Islet of Langerhans (tissue), 1 donor: ENCODE data around the gene OMG.
"Not testable (repeated sequence)": the region's sequence is repeated elsewhere in the genome, so short reads cannot be mapped to it uniquely, and the experiment has no call there.

Source experiments
- FAIRE-seq: peaks from one replicate; lab custom pipeline; 2011; peaks lifted over from hg19 to GRCh38; lab: Jason Lieb, UNC

The OMG gene

DNA sequence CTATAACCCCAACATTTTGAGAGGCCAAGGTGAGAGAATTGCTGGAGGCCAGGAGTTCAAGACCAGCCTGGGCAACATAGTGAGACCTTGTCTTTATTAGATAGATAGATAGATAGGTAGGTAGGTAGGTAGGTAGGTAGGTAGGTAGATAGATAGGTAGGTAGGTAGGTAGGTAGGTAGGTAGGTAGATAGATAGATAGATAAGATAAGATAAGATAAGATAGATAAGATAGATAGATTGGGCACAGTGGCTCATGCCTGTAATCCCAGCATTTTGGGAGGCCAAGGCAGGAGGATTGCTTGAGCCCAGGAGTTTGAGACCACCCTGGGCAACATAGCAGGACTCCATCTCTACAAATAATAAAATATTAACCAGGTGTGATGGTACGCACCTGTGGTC is 34.1 kb downstream of the OMG start:
- FAIRE-seq = not testable (repeated sequence)

DNA sequence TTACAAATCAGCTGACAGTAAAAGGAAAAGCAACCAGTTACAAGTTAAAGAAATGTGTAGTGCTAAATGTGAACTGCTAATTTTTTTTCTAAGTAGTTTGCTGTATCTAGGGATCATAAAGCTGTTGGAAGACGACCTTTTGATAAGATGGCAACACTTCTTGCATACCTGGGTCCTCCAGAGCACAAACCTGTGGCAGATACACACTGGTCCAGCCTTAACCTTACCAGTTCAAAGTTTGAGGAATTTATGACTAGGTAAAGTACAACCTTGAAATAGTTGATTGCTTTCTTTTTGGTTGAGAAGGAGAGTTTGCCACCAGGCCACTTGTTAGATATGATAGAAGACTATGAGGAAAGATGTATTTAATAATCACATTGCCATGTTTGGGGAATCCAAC is 35.4 kb downstream of the OMG start:
- no peak for FAIRE-seq

DNA sequence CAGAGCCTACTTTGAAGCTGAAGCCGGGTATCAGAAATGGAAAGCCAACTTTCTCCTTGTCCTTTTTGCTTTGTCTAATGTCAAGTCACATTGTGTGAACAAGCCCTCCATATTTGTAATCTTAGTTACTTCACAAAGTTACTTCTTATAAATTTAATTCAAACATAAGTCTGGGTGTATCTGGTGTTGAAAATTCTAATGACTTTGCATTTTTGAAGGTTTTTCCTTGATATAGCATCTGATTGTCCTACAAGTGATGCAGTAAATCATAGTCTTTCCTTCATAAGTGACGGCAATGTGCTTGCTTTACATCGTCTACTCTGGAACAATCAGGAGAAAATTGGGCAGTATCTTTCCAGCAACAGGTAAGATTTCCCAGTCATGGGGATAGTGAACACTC is 36.9 kb downstream of the OMG start:
- no peak for FAIRE-seq

DNA sequence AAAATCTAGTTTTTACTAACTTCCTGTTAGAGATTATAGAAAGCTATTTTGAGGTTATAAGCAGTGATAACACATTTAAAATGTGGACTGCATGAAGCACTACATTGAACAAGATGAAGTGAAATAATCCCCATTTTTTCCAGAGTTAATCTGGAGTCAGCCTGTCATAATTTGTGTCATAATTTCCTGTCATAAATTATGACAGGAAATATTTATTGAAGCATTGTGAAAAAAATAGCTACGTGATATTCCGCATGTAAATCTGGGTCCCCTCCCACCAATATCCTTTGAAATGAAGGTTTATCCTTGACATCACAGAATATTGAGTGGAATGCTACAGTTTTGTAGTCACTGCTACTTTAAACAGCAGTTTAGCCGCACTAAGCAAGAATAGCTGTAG is 40.1 kb downstream of the OMG start:
- no peak for FAIRE-seq

DNA sequence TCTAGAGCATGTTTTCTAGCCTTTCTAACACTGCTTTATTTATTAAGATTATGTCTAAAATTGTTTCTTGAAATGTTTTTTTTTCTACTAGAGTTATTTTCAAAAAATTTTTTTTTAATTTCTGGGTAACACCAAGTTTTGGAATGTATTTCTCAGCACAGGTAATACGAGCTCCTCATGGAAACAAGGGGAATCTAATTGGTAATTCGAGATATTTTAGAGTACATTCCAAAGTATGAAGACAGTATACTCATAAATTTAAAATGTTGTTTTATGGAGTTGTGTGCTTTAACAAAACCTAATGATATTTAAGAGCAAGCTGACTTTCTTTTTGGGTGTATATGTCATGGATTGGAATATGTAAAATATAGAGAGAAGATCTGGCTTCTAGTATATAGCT is 42.4 kb downstream of the OMG start:
- FAIRE-seq = no peak

DNA sequence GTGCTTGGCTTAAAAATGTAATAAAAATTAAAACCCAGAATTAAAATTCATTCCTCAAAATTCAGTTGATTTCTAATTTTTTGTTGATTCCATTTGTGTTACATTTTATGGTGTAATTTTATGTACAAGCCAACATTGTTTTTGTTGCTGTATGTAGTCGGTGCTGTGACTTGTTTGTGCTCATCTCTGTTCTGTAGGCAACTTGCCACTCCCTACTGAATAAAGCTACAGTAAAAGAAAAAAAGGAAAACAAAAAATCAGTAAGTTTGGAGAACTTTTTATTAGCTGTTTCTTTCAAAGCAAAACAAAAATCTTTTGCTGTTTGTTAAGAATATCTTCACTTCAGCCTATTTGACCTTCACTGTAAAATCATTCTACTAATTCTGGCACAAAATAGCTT is 44.3 kb downstream of the OMG start:
- FAIRE-seq = no peak

DNA sequence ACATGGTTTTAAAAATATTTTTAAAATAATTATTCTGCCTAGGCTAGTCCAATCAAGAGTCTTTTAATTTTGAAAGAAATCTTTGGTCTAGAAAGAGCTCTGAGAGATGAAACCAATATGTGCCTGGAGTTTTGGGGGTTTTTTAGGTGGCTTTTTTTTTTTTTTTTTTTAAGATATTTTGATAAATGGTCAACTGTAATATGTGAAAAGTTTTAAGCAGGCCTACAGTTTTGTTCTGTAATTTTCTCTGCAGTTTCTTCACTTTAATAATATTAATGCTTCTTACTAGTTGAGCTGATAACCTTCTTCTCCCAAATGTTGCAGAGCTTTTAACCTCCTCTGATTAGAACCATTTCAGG is 45.1 kb downstream of the OMG start:
- FAIRE-seq = no peak

DNA sequence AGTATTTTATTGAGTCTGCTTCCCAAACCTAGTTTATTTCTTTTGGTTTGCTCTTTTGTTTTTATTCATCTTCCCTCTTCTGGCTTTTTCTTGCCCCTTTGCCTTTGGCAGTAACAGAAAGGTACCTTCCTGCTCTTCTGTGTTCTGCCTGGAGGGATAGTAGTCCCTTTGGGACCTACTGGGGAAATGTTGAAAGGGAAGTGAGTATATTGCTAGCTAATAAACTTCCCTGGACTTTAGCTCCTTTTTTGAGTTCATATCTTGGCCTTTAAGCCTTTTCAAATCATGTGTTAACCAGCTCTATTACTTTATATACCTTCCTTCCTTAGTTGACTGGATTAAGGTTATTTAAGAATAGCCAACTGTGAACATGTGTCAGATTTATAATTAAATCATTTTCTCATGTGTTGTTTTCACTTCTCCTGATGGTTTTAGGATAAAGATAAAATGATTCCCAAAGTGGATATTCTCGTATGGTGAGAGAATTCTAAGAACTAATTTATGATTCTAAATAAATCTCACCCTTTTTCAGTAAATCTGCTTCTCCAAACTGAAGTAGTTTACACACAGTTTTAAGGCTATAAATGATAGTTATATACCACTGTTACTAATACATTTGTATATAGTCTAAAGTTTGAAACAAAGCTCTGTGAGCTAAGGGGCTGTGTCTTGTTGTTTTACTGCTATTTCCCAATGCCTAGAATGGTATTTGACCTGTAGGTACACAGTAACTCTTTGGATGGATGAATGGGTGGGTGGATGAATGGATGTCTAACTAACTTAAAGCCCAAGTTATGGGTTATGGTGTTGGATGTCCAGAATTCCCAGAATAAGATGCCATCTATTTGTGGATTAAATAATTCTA is 45.7 kb downstream of the OMG start:
- FAIRE-seq = no peak

DNA sequence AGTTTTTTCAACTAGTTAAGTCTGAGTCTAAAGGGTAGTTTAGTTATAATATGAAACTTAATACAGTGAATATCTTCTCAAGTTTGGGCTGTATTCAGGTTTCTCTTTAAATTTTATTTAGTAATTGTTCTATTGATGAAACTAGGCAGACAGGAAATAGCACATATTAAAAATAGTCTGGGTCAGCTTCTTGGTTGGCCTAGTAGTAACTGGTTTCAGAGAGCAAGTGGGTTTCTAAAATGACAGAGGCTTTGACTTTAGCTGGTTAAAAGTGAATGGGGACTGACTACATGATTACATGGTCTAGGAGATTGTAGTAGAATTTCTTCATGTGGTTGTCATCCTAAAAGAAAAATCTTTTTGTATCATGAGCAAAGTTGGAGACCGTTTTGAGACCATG is 46.8 kb downstream of the OMG start:
- no peak for FAIRE-seq

DNA sequence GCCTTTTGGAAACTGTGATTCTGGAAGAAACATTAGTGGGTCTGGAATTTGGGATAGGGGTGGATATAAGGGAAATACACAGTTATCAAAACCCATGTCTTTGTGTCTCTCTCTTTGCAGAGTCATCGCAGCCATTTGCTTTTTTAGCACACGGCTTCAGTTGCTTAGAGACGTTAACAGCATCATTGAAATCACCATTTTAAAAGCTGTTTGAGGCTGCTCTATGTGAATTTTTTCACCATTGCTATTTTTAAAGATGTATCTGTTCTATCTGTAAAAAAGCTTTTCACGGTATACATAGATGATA is 47.3 kb downstream of the OMG start:
- peak; percentile 9 for FAIRE-seq

DNA sequence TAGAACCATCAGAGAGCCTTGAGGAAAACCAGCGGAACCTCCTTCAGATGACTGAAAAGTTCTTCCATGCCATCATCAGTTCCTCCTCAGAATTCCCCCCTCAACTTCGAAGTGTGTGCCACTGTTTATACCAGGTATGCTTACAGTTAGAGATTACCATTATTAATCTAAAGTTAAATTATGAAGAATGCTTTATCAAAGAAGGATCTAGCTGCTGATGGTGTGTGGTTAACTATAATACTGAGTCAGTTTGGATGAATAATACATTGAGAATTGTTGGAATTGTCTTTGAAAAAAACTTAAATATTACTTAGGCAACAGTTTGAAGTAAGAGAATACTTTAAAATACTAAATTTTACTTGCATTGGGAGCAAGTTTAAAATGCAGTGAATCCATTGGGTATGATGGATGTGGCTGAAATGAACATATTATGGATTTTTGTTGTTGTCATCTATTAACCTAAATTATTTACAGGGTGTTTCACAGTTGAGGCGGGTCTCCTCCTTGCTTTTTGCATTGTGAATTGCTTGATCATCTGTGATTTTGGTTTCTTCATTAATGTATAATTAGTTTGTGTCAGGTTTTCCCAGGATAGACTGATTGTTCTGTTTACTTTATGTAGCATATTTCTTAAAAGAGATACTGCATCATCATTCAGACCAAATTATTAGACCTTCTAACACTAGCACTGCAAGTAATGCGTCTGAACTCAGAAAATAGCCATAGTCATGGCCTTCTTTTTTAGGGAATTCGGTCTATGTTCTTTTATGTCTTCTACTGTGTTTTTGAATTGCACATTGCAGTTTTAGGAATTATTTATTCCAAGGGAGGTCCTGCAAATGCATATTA is 47.8 kb downstream of the OMG start:
- FAIRE-seq = peak; percentile 53
